ENCODE results near the gene CACNB4. TPM values are rescaled to one million over a fixed set of nuclear protein-coding genes. Genes with fewer than 3 reads are reported as not detected.

Gene CACNB4
- total and polyA plus RNA-seq, 8 donors: under 0.01 to 6.4 (median 1.0) TPM

- 62 to 79% (median 74%) methylated on average over 3 of the region's 3 CpGs for WGBS, 5 donors
- no peaks in the 10 kb centered on the region for H3K9me3 ChIP-seq
- TF ChIP-seq POLR2A (IDR thresholded peaks at IDR 0.05) (no peak), CTCF (IDR thresholded peaks at IDR 0.05) (no peak), POLR2AphosphoS5 (IDR thresholded peaks at IDR 0.05) (no peak), EP300 (IDR thresholded peaks at IDR 0.05) (no peak)
- no peaks in the 10 kb centered on the region for H3K27me3 ChIP-seq
- no peak overlapping the region for H3K4me3 ChIP-seq
- no peak overlapping the region for H3K27ac ChIP-seq
- H3K4me1 ChIP-seq: peaks cover 0 to 12% (median 6%) of the 10 kb centered on the region in 4 donors
- intact Hi-C loops (cut with DNase I; ENCODE audit: low total_unique reads): no loop called here
- H3K36me3 ChIP-seq: no peaks in the 10 kb centered on the region
- DNase-seq: no peak
Measured at GRCh38 chr2:152064001-152064400, 34.8 kb downstream of the CACNB4 start.

GRCh38 chr2:152063325-152063924 is 35.4 kb downstream of the CACNB4 start:
- 60 to 67% (median 65%) methylated on average over 3 of the region's 3 CpGs for WGBS, 5 donors
- DNase-seq: no peak
- Histone ChIP-seq H3K4me1 (peaks cover 0 to 12% (median 6%) of the 10 kb centered on the region in 4 donors), H3K4me3 (no peak overlapping the region), H3K27ac (no peak overlapping the region), H3K36me3 (no peaks in the 10 kb centered on the region), H3K27me3 (no peaks in the 10 kb centered on the region), H3K9me3 (peaks cover 0 to 5% (median 0%) of the 10 kb centered on the region in 4 donors)
- intact Hi-C loops (cut with DNase I; ENCODE audit: low total_unique reads): no loop called here
- TF ChIP-seq EP300 (IDR thresholded peaks at IDR 0.05) (no peak), POLR2A (IDR thresholded peaks at IDR 0.05) (no peak), CTCF (IDR thresholded peaks at IDR 0.05) (no peak), POLR2AphosphoS5 (IDR thresholded peaks at IDR 0.05) (no peak)

GRCh38 chr2:152062125-152063091 is 36.4 kb downstream of the CACNB4 start:
- 55 to 73% (median 65%) methylated on average over 7 of the region's 7 CpGs for WGBS, 5 donors
- Histone ChIP-seq H3K27me3 (no peaks in the 10 kb centered on the region), H3K36me3 (no peaks in the 10 kb centered on the region), H3K27ac (peak overlapping the region in 3 of 5 donors; percentile 28 to 64 (median 36)), H3K4me3 (no peak overlapping the region), H3K9me3 (peaks cover 0 to 10% (median 0%) of the 10 kb centered on the region in 4 donors), H3K4me1 (peaks cover 0 to 12% (median 6%) of the 10 kb centered on the region in 4 donors)
- intact Hi-C loops (cut with DNase I; ENCODE audit: low total_unique reads): no loop called here
- DNase-seq: peak in 1 of 2 donors; percentile 65
- TF ChIP-seq EP300 (IDR thresholded peaks at IDR 0.05) (no peak), POLR2A (IDR thresholded peaks at IDR 0.05) (no peak), CTCF (IDR thresholded peaks at IDR 0.05) (no peak), POLR2AphosphoS5 (IDR thresholded peaks at IDR 0.05) (no peak)

GRCh38 chr2:152061383-152061782 is 37.5 kb downstream of the CACNB4 start:
- intact Hi-C loops (cut with DNase I; ENCODE audit: low total_unique reads): no loop called here
- TF ChIP-seq CTCF (IDR thresholded peaks at IDR 0.05) (no peak), POLR2AphosphoS5 (IDR thresholded peaks at IDR 0.05) (no peak), POLR2A (IDR thresholded peaks at IDR 0.05) (no peak), EP300 (IDR thresholded peaks at IDR 0.05) (no peak)
- Histone ChIP-seq H3K9me3 (peaks cover 0 to 10% (median 0%) of the 10 kb centered on the region in 4 donors), H3K27ac (no peak overlapping the region), H3K27me3 (no peaks in the 10 kb centered on the region), H3K4me3 (no peak overlapping the region), H3K4me1 (peaks cover 0 to 12% (median 6%) of the 10 kb centered on the region in 4 donors), H3K36me3 (no peaks in the 10 kb centered on the region)
- WGBS, 5 donors: 56 to 100% (median 78%) methylated on average over 1 of the region's 1 CpG
- no peak for DNase-seq
